GM12801 (cell line): Measurements from ENCODE around the gene STK16.

ENCODE experiments used
- TF ChIP-seq, protein P1 (sequence below): IDR thresholded peaks from one replicate; pipeline ENCODE4 v1.5.1; 2011; ENCODE audit warnings: control low read depth; ENCODE audit not compliant: insufficient read length; ENCODE audit errors: extremely low read depth

Gene STK16

DNA sequence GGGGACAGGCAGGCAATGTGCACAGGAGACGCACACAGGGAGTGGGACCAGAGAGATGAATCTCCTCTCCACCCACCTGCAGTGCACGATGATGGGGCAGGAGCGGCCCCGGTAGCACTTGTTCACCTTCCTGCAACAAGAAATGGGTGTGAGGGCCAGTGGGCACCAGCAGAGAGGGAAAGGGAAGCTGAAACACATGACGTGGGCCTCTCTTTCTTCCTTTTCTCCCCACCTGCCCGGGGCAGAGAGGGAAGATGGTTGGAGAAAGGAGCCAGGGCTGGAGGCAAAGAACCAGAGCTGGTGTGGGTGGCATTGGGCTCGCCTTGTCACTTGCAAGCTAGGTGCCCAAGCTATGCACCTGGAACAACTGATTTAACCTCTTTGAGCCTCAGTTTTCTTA is 46.1 kb downstream of the STK16 start:
- TF ChIP-seq, protein P1, sequence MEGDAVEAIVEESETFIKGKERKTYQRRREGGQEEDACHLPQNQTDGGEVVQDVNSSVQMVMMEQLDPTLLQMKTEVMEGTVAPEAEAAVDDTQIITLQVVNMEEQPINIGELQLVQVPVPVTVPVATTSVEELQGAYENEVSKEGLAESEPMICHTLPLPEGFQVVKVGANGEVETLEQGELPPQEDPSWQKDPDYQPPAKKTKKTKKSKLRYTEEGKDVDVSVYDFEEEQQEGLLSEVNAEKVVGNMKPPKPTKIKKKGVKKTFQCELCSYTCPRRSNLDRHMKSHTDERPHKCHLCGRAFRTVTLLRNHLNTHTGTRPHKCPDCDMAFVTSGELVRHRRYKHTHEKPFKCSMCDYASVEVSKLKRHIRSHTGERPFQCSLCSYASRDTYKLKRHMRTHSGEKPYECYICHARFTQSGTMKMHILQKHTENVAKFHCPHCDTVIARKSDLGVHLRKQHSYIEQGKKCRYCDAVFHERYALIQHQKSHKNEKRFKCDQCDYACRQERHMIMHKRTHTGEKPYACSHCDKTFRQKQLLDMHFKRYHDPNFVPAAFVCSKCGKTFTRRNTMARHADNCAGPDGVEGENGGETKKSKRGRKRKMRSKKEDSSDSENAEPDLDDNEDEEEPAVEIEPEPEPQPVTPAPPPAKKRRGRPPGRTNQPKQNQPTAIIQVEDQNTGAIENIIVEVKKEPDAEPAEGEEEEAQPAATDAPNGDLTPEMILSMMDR: no peak

GRCh38 chr2:219291910-219292490 is 46.7 kb downstream of the STK16 start:
- TF ChIP-seq, protein P1: no peak

DNA sequence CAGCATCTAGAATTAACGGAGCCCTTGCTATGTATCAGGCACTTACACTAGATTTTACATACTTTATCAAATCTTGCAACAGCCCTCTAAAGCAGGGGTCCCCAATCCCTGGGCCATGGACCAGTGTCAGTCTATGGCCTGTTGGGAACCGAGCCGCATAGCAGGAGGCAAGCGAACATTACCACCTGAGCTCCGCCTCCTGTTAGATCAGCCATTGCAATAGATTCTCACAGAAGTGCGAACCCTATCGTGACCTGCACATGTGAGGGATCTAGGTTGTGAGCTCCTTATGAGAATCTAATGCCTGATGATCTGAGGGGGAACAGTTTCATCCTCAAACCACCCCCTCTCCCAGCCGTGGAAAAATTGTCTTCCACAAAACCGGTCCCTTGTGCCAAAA is 47.3 kb downstream of the STK16 start:
- TF ChIP-seq, protein P1: no peak

DNA sequence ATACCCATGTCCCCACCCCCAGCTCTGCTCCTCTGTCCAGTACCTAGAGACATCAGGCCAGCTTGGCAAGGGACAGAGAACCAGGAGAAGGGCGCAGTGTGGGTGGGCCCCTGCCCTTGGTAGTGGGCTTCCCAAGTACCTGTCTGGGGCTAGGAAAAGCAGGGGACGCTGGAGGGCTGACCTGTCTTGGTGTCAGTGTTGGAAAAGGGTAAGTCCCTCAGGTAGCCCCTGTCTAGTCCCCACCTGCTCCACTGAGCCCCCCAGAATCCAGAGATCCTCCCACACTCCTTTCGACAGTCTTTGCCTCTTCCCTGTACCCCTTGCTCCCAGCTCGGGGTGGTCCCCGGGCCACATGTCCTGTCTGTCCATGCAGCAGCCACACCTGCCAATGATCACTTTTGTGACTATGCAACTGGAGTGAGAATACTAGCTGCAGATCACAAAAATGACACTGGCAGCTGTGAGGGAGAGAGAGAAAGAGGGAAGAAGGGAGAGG is 48.5 kb downstream of the STK16 start:
- TF ChIP-seq, protein P1: no peak

GRCh38 chr2:219294356-219295351 is 49.4 kb downstream of the STK16 start:
- TF ChIP-seq, protein P1: peak; percentile 43

- TF ChIP-seq, protein P1: no peak
These were observed 50.9 kb downstream of the STK16 start for GRCh38 chr2:219296142-219296541.

DNA sequence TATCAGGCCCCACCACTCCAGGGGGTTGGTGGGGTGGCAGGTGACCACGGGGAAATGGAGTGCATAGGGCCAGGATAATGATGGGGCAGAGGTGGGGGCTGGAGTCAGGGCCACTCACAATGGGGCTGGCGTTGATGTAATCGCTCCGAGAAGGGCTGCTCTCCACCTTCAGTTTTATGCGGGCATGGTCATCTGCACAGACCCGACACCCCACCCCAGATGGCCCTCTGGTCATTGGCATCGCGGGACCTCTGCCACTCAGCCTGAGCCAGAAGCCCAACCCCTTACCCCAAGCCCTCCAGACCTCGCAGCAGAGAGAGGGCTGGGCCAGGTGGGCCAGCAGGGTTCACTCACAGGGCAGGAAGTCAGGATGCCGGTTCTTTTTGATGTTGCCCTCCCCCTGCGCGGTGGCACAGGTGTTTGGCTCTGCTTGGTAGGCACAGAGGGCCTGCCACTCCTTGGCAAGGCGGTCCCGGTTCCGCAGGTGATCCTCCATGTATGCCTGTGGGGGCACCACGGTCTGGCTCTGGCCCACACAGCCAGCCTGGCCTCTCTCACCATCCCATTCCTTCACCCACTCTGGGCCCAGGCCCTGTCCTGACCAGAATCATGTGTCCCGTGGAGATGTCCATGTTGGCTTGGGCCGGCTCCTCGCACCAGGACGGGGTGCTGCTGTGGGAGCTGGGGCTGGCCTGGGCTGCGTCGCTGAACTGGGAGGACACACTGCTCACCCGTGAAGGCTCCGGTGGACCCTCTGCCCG is 51.5 kb downstream of the STK16 start:
- TF ChIP-seq, protein P1: no peak
